Measurements from ENCODE around the gene PMPCA.

DNA sequence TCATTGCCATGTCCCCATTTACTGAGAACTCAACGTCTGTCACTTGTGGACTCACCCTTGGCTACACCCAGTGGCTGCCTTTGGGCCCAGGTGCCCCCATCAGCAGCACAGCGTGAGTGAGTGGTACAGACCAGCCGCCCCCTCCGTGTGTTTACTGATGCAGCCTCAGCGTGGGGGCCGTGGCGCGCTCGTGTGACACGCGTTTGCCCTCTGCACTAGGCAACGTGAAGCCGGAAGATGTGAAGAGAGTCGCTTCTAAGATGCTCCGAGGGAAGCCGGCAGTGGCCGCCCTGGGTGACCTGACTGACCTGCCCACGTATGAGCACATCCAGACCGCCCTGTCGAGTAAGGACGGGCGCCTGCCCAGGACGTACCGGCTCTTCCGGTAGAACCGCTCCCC, 12.4 kb downstream of the PMPCA start:
- TF ChIP-seq, protein P1, sequence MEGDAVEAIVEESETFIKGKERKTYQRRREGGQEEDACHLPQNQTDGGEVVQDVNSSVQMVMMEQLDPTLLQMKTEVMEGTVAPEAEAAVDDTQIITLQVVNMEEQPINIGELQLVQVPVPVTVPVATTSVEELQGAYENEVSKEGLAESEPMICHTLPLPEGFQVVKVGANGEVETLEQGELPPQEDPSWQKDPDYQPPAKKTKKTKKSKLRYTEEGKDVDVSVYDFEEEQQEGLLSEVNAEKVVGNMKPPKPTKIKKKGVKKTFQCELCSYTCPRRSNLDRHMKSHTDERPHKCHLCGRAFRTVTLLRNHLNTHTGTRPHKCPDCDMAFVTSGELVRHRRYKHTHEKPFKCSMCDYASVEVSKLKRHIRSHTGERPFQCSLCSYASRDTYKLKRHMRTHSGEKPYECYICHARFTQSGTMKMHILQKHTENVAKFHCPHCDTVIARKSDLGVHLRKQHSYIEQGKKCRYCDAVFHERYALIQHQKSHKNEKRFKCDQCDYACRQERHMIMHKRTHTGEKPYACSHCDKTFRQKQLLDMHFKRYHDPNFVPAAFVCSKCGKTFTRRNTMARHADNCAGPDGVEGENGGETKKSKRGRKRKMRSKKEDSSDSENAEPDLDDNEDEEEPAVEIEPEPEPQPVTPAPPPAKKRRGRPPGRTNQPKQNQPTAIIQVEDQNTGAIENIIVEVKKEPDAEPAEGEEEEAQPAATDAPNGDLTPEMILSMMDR (IDR thresholded peaks at IDR 0.05): no peak
- no peak for TF ChIP-seq POLR2A (IDR thresholded peaks at IDR 0.05)
